ENCODE data around the gene SYTL4.
A peak's percentile ranks its signal among the peaks of the same experiment; 100 is the strongest.

SYTL4 gene

DNA sequence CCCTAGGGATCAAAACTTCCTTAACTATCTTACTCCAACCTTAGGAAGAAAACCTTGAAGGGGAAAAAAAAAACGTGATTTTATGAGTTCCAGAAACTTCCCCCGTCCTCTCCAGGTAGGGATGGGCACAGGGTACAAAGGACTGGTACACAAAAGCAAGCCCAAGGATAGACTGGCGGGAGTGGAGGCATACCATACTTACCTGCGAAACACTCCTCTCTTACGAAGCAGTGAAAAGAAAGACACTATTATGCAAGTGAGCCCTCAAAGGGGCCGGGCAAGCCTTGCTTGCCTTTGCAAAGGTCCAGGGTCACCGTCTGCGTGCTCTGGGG is 96.0 kb downstream of the SYTL4 start:
- TF ChIP-seq, protein P1, sequence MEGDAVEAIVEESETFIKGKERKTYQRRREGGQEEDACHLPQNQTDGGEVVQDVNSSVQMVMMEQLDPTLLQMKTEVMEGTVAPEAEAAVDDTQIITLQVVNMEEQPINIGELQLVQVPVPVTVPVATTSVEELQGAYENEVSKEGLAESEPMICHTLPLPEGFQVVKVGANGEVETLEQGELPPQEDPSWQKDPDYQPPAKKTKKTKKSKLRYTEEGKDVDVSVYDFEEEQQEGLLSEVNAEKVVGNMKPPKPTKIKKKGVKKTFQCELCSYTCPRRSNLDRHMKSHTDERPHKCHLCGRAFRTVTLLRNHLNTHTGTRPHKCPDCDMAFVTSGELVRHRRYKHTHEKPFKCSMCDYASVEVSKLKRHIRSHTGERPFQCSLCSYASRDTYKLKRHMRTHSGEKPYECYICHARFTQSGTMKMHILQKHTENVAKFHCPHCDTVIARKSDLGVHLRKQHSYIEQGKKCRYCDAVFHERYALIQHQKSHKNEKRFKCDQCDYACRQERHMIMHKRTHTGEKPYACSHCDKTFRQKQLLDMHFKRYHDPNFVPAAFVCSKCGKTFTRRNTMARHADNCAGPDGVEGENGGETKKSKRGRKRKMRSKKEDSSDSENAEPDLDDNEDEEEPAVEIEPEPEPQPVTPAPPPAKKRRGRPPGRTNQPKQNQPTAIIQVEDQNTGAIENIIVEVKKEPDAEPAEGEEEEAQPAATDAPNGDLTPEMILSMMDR (IDR thresholded peaks at IDR 0.05; ENCODE audit: extremely low read depth, insufficient read depth, missing control alignments), result no peak
- in situ Hi-C loops (cut with MboI; ENCODE audit: low pct_unique_long_range_greater_than_20kb, low sequenced_read_pairs, unreplicated experiment), result no loop called here
- DNase-seq (ENCODE audit: low spot score), result no peak

- TF ChIP-seq, protein P1 (IDR thresholded peaks at IDR 0.05; ENCODE audit: extremely low read depth, insufficient read depth, missing control alignments), result no peak
- no peak for DNase-seq (ENCODE audit: low spot score)
- in situ Hi-C loops (cut with MboI; ENCODE audit: low pct_unique_long_range_greater_than_20kb, low sequenced_read_pairs, unreplicated experiment), result no loop called here
Measured at GRCh38 chrX:100635040-100635439, 96.9 kb downstream of the SYTL4 start.

DNA sequence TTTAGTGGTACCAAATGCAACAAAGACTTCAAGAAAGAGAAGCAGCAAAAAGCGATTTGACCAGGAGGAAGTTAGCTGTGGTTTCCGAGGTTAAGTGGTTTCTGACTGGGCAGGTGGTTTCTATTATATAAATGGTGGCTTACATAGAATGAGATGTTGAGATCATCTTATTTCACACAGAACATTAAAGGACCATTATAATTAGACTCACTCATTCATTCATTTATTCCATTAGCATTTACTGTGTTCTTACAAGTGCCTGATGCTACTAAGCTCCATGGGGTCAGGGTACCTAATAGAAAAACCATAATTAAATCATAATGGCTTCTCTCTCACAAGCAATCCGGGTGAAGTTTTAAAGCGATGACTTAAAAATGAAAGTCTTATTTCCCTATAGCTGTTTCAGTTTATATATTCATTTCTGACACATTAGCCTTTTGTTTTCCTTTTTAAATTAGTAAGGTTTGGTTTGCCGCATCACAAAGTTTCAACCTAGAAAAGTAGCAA is 105.9 kb downstream of the SYTL4 start:
- TF ChIP-seq, protein P1 (IDR thresholded peaks at IDR 0.05; ENCODE audit: extremely low read depth, insufficient read depth, missing control alignments), result no peak
- in situ Hi-C loops (cut with MboI; ENCODE audit: low pct_unique_long_range_greater_than_20kb, low sequenced_read_pairs, unreplicated experiment), result no loop called here
- DNase-seq (ENCODE audit: low spot score), result peak; percentile 55

All from GM13977 (cell line).